ENCODE data around the gene MAP4K4.

DNA sequence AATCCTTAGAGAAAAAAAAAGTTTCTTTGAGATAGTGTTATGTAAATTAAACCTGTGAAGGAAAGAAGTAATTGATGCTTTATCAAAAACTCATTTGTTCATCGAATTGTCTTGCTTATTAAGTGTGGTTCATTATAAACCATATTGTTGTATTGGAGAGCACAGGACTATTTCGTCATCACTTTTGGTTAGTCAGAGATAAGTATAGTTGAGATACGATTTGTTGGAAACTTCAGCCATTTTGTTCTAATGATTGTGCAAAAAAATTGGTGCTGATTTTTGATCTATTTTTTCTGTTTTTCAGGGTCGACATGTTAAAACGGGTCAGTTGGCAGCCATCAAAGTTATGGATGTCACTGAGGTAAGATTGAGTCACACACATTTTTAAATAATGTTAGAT lies 92.9 kb downstream of the MAP4K4 start:
- TF ChIP-seq, protein P1, sequence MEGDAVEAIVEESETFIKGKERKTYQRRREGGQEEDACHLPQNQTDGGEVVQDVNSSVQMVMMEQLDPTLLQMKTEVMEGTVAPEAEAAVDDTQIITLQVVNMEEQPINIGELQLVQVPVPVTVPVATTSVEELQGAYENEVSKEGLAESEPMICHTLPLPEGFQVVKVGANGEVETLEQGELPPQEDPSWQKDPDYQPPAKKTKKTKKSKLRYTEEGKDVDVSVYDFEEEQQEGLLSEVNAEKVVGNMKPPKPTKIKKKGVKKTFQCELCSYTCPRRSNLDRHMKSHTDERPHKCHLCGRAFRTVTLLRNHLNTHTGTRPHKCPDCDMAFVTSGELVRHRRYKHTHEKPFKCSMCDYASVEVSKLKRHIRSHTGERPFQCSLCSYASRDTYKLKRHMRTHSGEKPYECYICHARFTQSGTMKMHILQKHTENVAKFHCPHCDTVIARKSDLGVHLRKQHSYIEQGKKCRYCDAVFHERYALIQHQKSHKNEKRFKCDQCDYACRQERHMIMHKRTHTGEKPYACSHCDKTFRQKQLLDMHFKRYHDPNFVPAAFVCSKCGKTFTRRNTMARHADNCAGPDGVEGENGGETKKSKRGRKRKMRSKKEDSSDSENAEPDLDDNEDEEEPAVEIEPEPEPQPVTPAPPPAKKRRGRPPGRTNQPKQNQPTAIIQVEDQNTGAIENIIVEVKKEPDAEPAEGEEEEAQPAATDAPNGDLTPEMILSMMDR (IDR thresholded peaks at IDR 0.05; ENCODE audit: poor library complexity) = no peak
- no peak for TF ChIP-seq EZH2 (IDR thresholded peaks at IDR 0.05; ENCODE audit: borderline replicate concordance)
